PC-9 (cell line): Measurements from ENCODE around the gene RTF2. TPM values are rescaled to one million over a fixed set of nuclear protein-coding genes. Genes with fewer than 3 reads are reported as not detected.
"Not testable (repeated sequence)": the region's sequence is repeated elsewhere in the genome, so short reads cannot be mapped to it uniquely, and the experiment has no call there.

Source experiments
- BruUV-seq: library from RNA; stranded (reverse); fragments of 400-500 nt; replicated peaks from 2 replicates; lab custom pipeline; 2021; lab: Mats Ljungman, UMichigan
- CTCF ChIA-PET: fragments of 300-600 bp; sonication (Branson Sonifier 250); formaldehyde crosslinking; loops from one replicate; lab custom pipeline; 2022; ENCODE audit warnings: antibody characterized with exemption; lab: Charles Lee
- POLR2A ChIA-PET: fragments of 300-600 bp; sonication (Branson Sonifier 250); formaldehyde crosslinking; loops from one replicate; lab custom pipeline; 2022; ENCODE audit warnings: antibody characterized with exemption; ENCODE audit not compliant: unreplicated experiment; lab: Charles Lee
- DNase-seq, 2 experiments: peaks; one replicate each; pipeline versions ENCODE4 v3.0.0 to v3.0.0-alpha.2; 2015 to 2022; ENCODE audit warnings: mixed read lengths in 1 of 2
- H2AFZ ChIP-seq: fragments of 200-600 bp; sonication (generic); 2 replicates; pipeline ENCODE4 v1.8.1; 2017; ENCODE audit warnings: antibody characterized with exemption
- H3F3A ChIP-seq: fragments of 200-600 bp; sonication (generic); 2 replicates; pipeline ENCODE4 v1.8.1; 2017; ENCODE audit warnings: antibody characterized with exemption, mild to moderate bottlenecking, low read depth; ENCODE audit not compliant: insufficient read depth
- H3K27ac ChIP-seq: fragments of 200-600 bp; sonication (generic); 2 replicates; pipeline ENCODE4 v1.6.1; 2016; ENCODE audit warnings: mixed run types
- H3K27me3 ChIP-seq: fragments of 200-600 bp; sonication (generic); 2 replicates; pipeline ENCODE4 v1.6.1; 2016; ENCODE audit warnings: low read depth, mixed run types; ENCODE audit not compliant: insufficient read depth
- H3K36me3 ChIP-seq: fragments of 200-600 bp; sonication (generic); 2 replicates; pipeline ENCODE4 v1.6.1; 2016; ENCODE audit warnings: low read depth, mixed run types
- H3K4me1 ChIP-seq: fragments of 200-600 bp; sonication (generic); replicated peaks from 2 replicates; pipeline ENCODE4 v1.6.1; 2016; ENCODE audit warnings: mixed run types; ENCODE audit not compliant: insufficient read depth
- H3K4me2 ChIP-seq: fragments of 200-600 bp; sonication (generic); 2 replicates; pipeline ENCODE4 v1.6.1; 2017; ENCODE audit warnings: mixed run types
- H3K4me3 ChIP-seq: fragments of 200-600 bp; sonication (generic); 2 replicates; pipeline ENCODE4 v1.6.1; 2016; ENCODE audit warnings: mixed run types
- H3K79me2 ChIP-seq: fragments of 200-600 bp; sonication (generic); 2 replicates; pipeline ENCODE4 v1.6.1; 2017; ENCODE audit warnings: low read depth, mixed run types
- H3K9me2 ChIP-seq: fragments of 200-600 bp; sonication (generic); 2 replicates; pipeline ENCODE4 v1.8.1; 2017; ENCODE audit warnings: mild to moderate bottlenecking; ENCODE audit not compliant: insufficient read depth
- H3K9me3 ChIP-seq: fragments of 200-600 bp; sonication (generic); 2 replicates; pipeline ENCODE4 v1.8.1; 2016; ENCODE audit warnings: low read depth; ENCODE audit not compliant: insufficient read depth
- H4K20me1 ChIP-seq: fragments of 200-600 bp; sonication (generic); 2 replicates; pipeline ENCODE4 v1.8.1; 2017; ENCODE audit not compliant: insufficient read depth
- CTCF ChIP-seq: fragments of 200-600 bp; sonication (generic); conservative IDR thresholded peaks from 2 replicates; pipeline ENCODE4 v1.6.1; 2017; ENCODE audit warnings: mixed run types, antibody characterized with exemption, mild to moderate bottlenecking, moderate library complexity
- EZH2 ChIP-seq: fragments of 200-600 bp; sonication (generic); IDR thresholded peaks from 2 replicates; pipeline ENCODE4 v1.8.0; 2017; ENCODE audit warnings: antibody characterized with exemption, low read depth
- intact Hi-C: fragments of 100-400 bp; cut with micrococcal nuclease; formaldehyde crosslinking; loops from one replicate; pipeline ENCODE4 v1.10.0; 2022; ENCODE audit not compliant: unreplicated experiment
- total RNA-seq: library from RNA; stranded (reverse); gene quantifications from 2 replicates; pipeline ENCODE4 v1.2.3, GENCODE V29; 2021

RTF2 gene
- total RNA-seq, 1 experiment from 2014 or later, result 108 TPM

GRCh38 chr20:56522311-56522710 lies 53.9 kb downstream of the RTF2 start:
- Histone ChIP-seq H2AFZ (no peak overlapping the region), H3K4me2 (no peak overlapping the region), H3K27me3 (no peaks in the 10 kb centered on the region), H4K20me1 (no peaks in the 10 kb centered on the region), H3K36me3 (0 out of 2 replicates have a peak, but pooled peaks cover 20% of the 10 kb centered on the region), H3K27ac (no peak overlapping the region), H3K79me2 (no peaks in the 10 kb centered on the region), H3K4me3 (no peak overlapping the region), H3K9me2 (no peaks in the 10 kb centered on the region), H3F3A (no peaks in the 10 kb centered on the region), H3K9me3 (peaks cover 11% of the 10 kb centered on the region; the same call in 1 of the 2 replicates), H3K4me1 (no peaks in the 10 kb centered on the region)
- no peak for DNase-seq
- no TSS peak for BruUV-seq
- intact Hi-C loops, result no loop called here
- TF ChIP-seq EZH2 (no peak), CTCF (no peak)
- POLR2A ChIA-PET, result no interaction called here
- CTCF ChIA-PET, result no interaction called here

- H3F3A ChIP-seq, CTCF ChIA-PET, H3K4me1 ChIP-seq, H3K27ac ChIP-seq, H3K36me3 ChIP-seq, POLR2A ChIA-PET, H3K4me2 ChIP-seq, H3K79me2 ChIP-seq, H2AFZ ChIP-seq, H3K27me3 ChIP-seq, H3K4me3 ChIP-seq, H3K9me2 ChIP-seq, BruUV-seq, DNase-seq, intact Hi-C loops, H4K20me1 ChIP-seq: not testable (repeated sequence)
- H3K9me3 ChIP-seq, result peaks cover 11% of the 10 kb centered on the region; the same call in 1 of the 2 replicates
Measured at GRCh38 chr20:56524444-56524843, 56.0 kb downstream of the RTF2 start, which contains the start of gene FAM209A. TSS of gene FAM209A (plus strand) at chr20:56524744. CDS start at chr20:56524809, 65 bp downstream.

- Histone ChIP-seq H3K9me3 (no peaks in the 10 kb centered on the region), H3K36me3 (no peaks in the 10 kb centered on the region), H3K79me2 (no peaks in the 10 kb centered on the region), H3K4me1 (no peaks in the 10 kb centered on the region), H4K20me1 (no peaks in the 10 kb centered on the region), H3K9me2 (no peaks in the 10 kb centered on the region), H2AFZ (no peak overlapping the region), H3F3A (no peaks in the 10 kb centered on the region), H3K4me3 (no peak overlapping the region), H3K27ac (no peak overlapping the region), H3K27me3 (no peaks in the 10 kb centered on the region), H3K4me2 (no peak overlapping the region)
- intact Hi-C loops, result no loop called here
- ChIA-PET CTCF (no interaction called here), POLR2A (no interaction called here)
- BruUV-seq, result no TSS peak
- DNase-seq, result no peak
- no peak for TF ChIP-seq CTCF
- no peak for TF ChIP-seq EZH2
Measured at GRCh38 chr20:56527521-56527920, 59.1 kb downstream of the RTF2 start.

- not testable (repeated sequence) for H3K36me3 ChIP-seq
Measured at GRCh38 chr20:56532946-56533345, 64.5 kb downstream of the RTF2 start, which contains the start of gene FAM209B. TSS of gene FAM209B (plus strand) at chr20:56533246. CDS start at chr20:56533342, 96 bp downstream.

More at GRCh38 chr20:56532946-56533345, 64.5 kb downstream of the RTF2 start, which contains the start of gene FAM209B:
- intact Hi-C loops, H3K27ac ChIP-seq, H2AFZ ChIP-seq, H3K79me2 ChIP-seq, H3F3A ChIP-seq, H3K9me2 ChIP-seq, BruUV-seq, H3K4me1 ChIP-seq, H4K20me1 ChIP-seq, H3K9me3 ChIP-seq, H3K4me2 ChIP-seq, H3K4me3 ChIP-seq, DNase-seq, CTCF ChIA-PET, H3K27me3 ChIP-seq, POLR2A ChIA-PET: not testable (repeated sequence)
